ENCODE results near the gene ADGRL2. TPM values are rescaled to one million over a fixed set of nuclear protein-coding genes. Genes with fewer than 3 reads are reported as not detected.

ADGRL2 gene
- total RNA-seq, 4 donors from 2014 or later = 110 to 180 (median 154) TPM

- TF ChIP-seq CTCF (IDR thresholded peaks at IDR 0.05) (no peak), POLR2A (IDR thresholded peaks at IDR 0.05) (no peak)
- H3K27ac ChIP-seq = no peak overlapping the region
- intact Hi-C loops (cut with DNase I) = no loop called here
- peaks cover 10 to 22% of the 10 kb centered on the region in 2 donors for H3K4me1 ChIP-seq
- no peak overlapping the region for H3K4me3 ChIP-seq (replicated peaks in 1 of 3)
- DNase-seq = peak in 1 of 2 donors; percentile 14
- H3K27me3 ChIP-seq = no peaks in the 10 kb centered on the region
- H3K9me3 ChIP-seq = no peaks in the 10 kb centered on the region
- H3K36me3 ChIP-seq = no peaks in the 10 kb centered on the region
- WGBS, 2 donors = 58 to 63% methylated on average over 6 of the region's 6 CpGs
Measured at GRCh38 chr1:81920245-81920740, 119.6 kb downstream of the ADGRL2 start.

- Histone ChIP-seq H3K4me1 (peaks cover 10 to 22% of the 10 kb centered on the region in 2 donors), H3K36me3 (no peaks in the 10 kb centered on the region), H3K9me3 (no peaks in the 10 kb centered on the region), H3K27me3 (no peaks in the 10 kb centered on the region), H3K27ac (no peak overlapping the region), H3K4me3 (replicated peaks in 1 of 3) (no peak overlapping the region)
- intact Hi-C loops (cut with DNase I) = no loop called here
- WGBS, 2 donors = 38 to 41% methylated on average over 2 of the region's 2 CpGs
- DNase-seq = no peak
- no peak for TF ChIP-seq POLR2A (IDR thresholded peaks at IDR 0.05)
Measured at GRCh38 chr1:81920886-81921285, 120.2 kb downstream of the ADGRL2 start.

- WGBS, 2 donors = 30 to 53% methylated on average over 4 of the region's 4 CpGs
- TF ChIP-seq POLR2A (IDR thresholded peaks at IDR 0.05) = no peak
- no peak for TF ChIP-seq CTCF (IDR thresholded peaks at IDR 0.05)
- H3K27me3 ChIP-seq = no peaks in the 10 kb centered on the region
- no peak overlapping the region for H3K27ac ChIP-seq
- intact Hi-C loops (cut with DNase I) = no loop called here
- peaks cover 10 to 22% of the 10 kb centered on the region in 2 donors for H3K4me1 ChIP-seq
- H3K36me3 ChIP-seq = no peaks in the 10 kb centered on the region
- H3K4me3 ChIP-seq (replicated peaks in 1 of 3) = no peak overlapping the region
- no peak for DNase-seq
- no peaks in the 10 kb centered on the region for H3K9me3 ChIP-seq
Measured at GRCh38 chr1:81921344-81921743, 120.6 kb downstream of the ADGRL2 start.

GRCh38 chr1:81921851-81922462 lies 121.2 kb downstream of the ADGRL2 start:
- H3K9me3 ChIP-seq = no peaks in the 10 kb centered on the region
- H3K27ac ChIP-seq = no peak overlapping the region
- H3K27me3 ChIP-seq = no peaks in the 10 kb centered on the region
- WGBS, 2 donors = 75 to 80% methylated on average over 5 of the region's 5 CpGs
- TF ChIP-seq CTCF (IDR thresholded peaks at IDR 0.05) = no peak
- no peak for TF ChIP-seq POLR2A (IDR thresholded peaks at IDR 0.05)
- no peak overlapping the region for H3K4me3 ChIP-seq (replicated peaks in 1 of 3)
- no peaks in the 10 kb centered on the region for H3K36me3 ChIP-seq
- peaks cover 10 to 22% of the 10 kb centered on the region in 2 donors for H3K4me1 ChIP-seq
- intact Hi-C loops (cut with DNase I) = no loop called here
- DNase-seq = no peak

GRCh38 chr1:81922955-81923354 lies 122.2 kb downstream of the ADGRL2 start:
- WGBS, 2 donors = 73 to 87% methylated on average over 2 of the region's 2 CpGs
- no peak for DNase-seq
- Histone ChIP-seq H3K36me3 (no peaks in the 10 kb centered on the region), H3K9me3 (no peaks in the 10 kb centered on the region), H3K27me3 (no peaks in the 10 kb centered on the region), H3K27ac (no peak overlapping the region), H3K4me1 (peaks cover 10 to 22% of the 10 kb centered on the region in 2 donors), H3K4me3 (replicated peaks in 1 of 3) (no peak overlapping the region)
- intact Hi-C loops (cut with DNase I) = no loop called here
- no peak for TF ChIP-seq CTCF (IDR thresholded peaks at IDR 0.05)
